Loucy (cell line): ENCODE measurements around the gene ITGA11.

Source experiments
- H2AFZ ChIP-seq: fragments of 200-600 bp; sonication (generic); 2 replicates; pipeline ENCODE4 v1.6.0; 2016; ENCODE audit warnings: antibody characterized with exemption, mild to moderate bottlenecking, low read length, moderate library complexity
- H3F3A ChIP-seq: fragments of 200-600 bp; 2 replicates; pipeline ENCODE4 v1.6.0; 2016; ENCODE audit warnings: antibody characterized with exemption, low read depth, mild to moderate bottlenecking
- H3K27me3 ChIP-seq: fragments of 200-600 bp; sonication (generic); 2 replicates; pipeline ENCODE4 v1.6.1; 2014; ENCODE audit warnings: low read length, mild to moderate bottlenecking; ENCODE audit not compliant: insufficient read depth, poor library complexity, severe bottlenecking
- H3K36me3 ChIP-seq: fragments of 200-600 bp; sonication (generic); 2 replicates; pipeline ENCODE4 v1.6.1; 2016; ENCODE audit warnings: low read length; ENCODE audit not compliant: insufficient read depth
- H3K4me1 ChIP-seq: fragments of 200-600 bp; sonication (generic); 2 replicates; pipeline ENCODE4 v1.5.1; 2014; ENCODE audit warnings: low read length, mild to moderate bottlenecking; ENCODE audit not compliant: insufficient read depth, poor library complexity, severe bottlenecking
- H3K4me2 ChIP-seq: fragments of 200-600 bp; sonication (generic); 2 replicates; pipeline ENCODE4 v1.6.0; 2014; ENCODE audit warnings: antibody characterized with exemption, low read length, low read depth, mild to moderate bottlenecking; ENCODE audit not compliant: poor library complexity, severe bottlenecking
- H3K4me3 ChIP-seq: fragments of 200-600 bp; sonication (generic); 2 replicates; pipeline ENCODE4 v1.5.1; 2014; ENCODE audit warnings: low read length, mild to moderate bottlenecking, mixed read lengths; ENCODE audit not compliant: poor library complexity, severe bottlenecking
- H3K79me2 ChIP-seq: fragments of 200-600 bp; sonication (generic); 2 replicates; pipeline ENCODE4 v1.6.1; 2014; ENCODE audit warnings: low read length; ENCODE audit not compliant: insufficient read depth
- H3K9ac ChIP-seq: fragments of 200-600 bp; sonication (generic); 2 replicates; pipeline ENCODE4 v1.6.0; 2014; ENCODE audit warnings: mild to moderate bottlenecking, low read depth, low read length, moderate library complexity; ENCODE audit not compliant: poor library complexity, severe bottlenecking
- H3K9me2 ChIP-seq: fragments of 200-600 bp; sonication (generic); replicated peaks from 2 replicates; pipeline ENCODE4 v1.6.1; 2016; ENCODE audit warnings: low read depth, low read length, mixed read lengths
- H3K9me3 ChIP-seq: fragments of 200-600 bp; sonication (generic); 2 replicates; pipeline ENCODE4 v1.6.1; 2014; ENCODE audit warnings: mild to moderate bottlenecking, antibody characterized with exemption, low read length, low read depth; ENCODE audit not compliant: insufficient read depth
- H4K20me1 ChIP-seq: fragments of 200-600 bp; sonication (generic); 2 replicates; pipeline ENCODE4 v1.6.0; 2014; ENCODE audit warnings: antibody characterized with exemption, low read length, mild to moderate bottlenecking; ENCODE audit not compliant: insufficient read depth, poor library complexity, severe bottlenecking
- EZH2phosphoT487 ChIP-seq: fragments of 200-600 bp; IDR thresholded peaks from 2 replicates; pipeline ENCODE4 v1.6.1; 2018; ENCODE audit warnings: antibody characterized with exemption, mild to moderate bottlenecking, moderate library complexity, borderline replicate concordance
- TF ChIP-seq, protein P1 (sequence below): fragments of 200-600 bp; sonication (generic); conservative IDR thresholded peaks from 2 replicates; pipeline ENCODE4 v1.5.1; 2014; ENCODE audit warnings: mild to moderate bottlenecking, antibody characterized with exemption, low read length

ITGA11 gene

DNA sequence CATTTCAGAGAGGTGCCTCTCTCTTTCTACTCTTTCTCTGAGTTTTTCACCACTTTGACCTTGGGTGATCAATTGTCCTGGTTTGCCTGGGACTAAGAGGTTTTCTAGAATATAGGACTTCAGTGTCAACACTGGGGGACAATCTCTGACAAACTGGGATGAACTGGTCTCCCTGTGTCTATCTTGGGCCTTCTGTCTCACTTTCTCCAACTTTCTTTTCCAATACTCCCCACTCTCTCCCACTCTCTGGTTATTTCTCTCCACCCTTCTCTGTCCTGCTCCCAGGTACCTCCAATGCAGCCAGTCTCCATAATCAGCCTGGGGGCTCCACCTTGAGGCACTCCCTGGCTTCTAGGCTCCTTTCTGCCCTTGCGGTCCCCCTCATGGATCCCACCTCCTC lies 4.7 kb upstream of the ITGA11 start:
- Histone ChIP-seq H3K27me3 (peaks cover 5% of the 10 kb centered on the region), H3K9ac (no peak overlapping the region), H3K4me1 (no peaks in the 10 kb centered on the region), H3K4me2 (no peak overlapping the region), H2AFZ (no peak overlapping the region), H3K36me3 (no peaks in the 10 kb centered on the region), H3K79me2 (no peaks in the 10 kb centered on the region), H3K9me3 (no peaks in the 10 kb centered on the region), H4K20me1 (no peaks in the 10 kb centered on the region), H3K9me2 (no peaks in the 10 kb centered on the region), H3K4me3 (no peak overlapping the region), H3F3A (no peaks in the 10 kb centered on the region)
- no peak for TF ChIP-seq EZH2phosphoT487
- TF ChIP-seq, protein P1, sequence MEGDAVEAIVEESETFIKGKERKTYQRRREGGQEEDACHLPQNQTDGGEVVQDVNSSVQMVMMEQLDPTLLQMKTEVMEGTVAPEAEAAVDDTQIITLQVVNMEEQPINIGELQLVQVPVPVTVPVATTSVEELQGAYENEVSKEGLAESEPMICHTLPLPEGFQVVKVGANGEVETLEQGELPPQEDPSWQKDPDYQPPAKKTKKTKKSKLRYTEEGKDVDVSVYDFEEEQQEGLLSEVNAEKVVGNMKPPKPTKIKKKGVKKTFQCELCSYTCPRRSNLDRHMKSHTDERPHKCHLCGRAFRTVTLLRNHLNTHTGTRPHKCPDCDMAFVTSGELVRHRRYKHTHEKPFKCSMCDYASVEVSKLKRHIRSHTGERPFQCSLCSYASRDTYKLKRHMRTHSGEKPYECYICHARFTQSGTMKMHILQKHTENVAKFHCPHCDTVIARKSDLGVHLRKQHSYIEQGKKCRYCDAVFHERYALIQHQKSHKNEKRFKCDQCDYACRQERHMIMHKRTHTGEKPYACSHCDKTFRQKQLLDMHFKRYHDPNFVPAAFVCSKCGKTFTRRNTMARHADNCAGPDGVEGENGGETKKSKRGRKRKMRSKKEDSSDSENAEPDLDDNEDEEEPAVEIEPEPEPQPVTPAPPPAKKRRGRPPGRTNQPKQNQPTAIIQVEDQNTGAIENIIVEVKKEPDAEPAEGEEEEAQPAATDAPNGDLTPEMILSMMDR: no peak

DNA sequence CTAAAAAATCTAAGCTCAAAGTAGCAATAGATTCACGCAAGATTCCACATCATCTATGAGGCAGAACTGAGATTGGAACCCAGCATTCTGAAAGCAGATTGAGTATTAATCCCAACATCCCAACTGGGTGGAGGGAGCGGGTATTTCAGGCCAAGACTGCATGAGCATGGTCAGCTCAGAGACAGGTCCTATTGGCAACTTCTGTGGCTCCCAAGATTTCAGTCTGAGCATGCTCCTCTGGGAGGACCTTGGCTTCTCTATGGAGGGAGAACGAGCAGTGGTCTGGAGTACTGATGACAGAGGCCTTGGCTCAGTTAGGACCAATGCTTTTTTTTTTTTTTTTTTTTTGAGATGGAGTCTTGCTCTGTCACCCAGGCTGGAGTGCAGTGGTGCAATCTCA lies 4.0 kb upstream of the ITGA11 start:
- Histone ChIP-seq H3K4me3 (no peak overlapping the region), H3K36me3 (no peaks in the 10 kb centered on the region), H3F3A (no peaks in the 10 kb centered on the region), H3K27me3 (peaks cover 5% of the 10 kb centered on the region), H3K79me2 (no peaks in the 10 kb centered on the region), H3K9ac (no peak overlapping the region), H3K9me2 (no peaks in the 10 kb centered on the region), H3K9me3 (no peaks in the 10 kb centered on the region), H2AFZ (no peak overlapping the region), H4K20me1 (no peaks in the 10 kb centered on the region), H3K4me2 (no peak overlapping the region), H3K4me1 (no peaks in the 10 kb centered on the region)
- TF ChIP-seq EZH2phosphoT487: no peak
- TF ChIP-seq, protein P1: no peak

DNA sequence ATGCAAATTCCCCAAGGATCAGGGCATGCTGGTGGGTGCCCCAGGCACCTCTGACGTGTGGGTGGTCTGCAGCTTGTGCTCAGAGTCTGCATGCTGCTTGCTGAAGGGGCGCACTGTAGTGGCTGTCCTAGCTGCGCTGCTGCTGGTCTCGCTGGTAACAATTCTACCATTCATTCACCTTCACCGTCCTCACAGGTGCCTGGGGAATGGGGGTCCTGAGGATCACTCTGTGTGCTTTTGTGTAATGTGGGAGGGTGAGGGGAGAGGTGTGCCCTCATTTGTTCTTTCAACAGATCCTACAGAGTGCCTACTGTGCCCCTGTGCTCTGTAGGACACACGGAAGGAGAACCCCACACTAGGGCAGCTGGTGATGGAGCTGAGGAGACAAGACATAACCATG lies 2.1 kb upstream of the ITGA11 start:
- Histone ChIP-seq H3K4me1 (no peaks in the 10 kb centered on the region), H3K9ac (no peak overlapping the region), H3K4me2 (no peak overlapping the region), H3K36me3 (no peaks in the 10 kb centered on the region), H2AFZ (no peak overlapping the region), H3F3A (no peaks in the 10 kb centered on the region), H3K9me3 (no peaks in the 10 kb centered on the region), H3K4me3 (no peak overlapping the region), H4K20me1 (no peaks in the 10 kb centered on the region), H3K9me2 (no peaks in the 10 kb centered on the region), H3K79me2 (no peaks in the 10 kb centered on the region), H3K27me3 (peaks cover 5% of the 10 kb centered on the region)
- TF ChIP-seq, protein P1: no peak
- no peak for TF ChIP-seq EZH2phosphoT487
